Measurements from ENCODE around the gene ATP8B1.

DNA sequence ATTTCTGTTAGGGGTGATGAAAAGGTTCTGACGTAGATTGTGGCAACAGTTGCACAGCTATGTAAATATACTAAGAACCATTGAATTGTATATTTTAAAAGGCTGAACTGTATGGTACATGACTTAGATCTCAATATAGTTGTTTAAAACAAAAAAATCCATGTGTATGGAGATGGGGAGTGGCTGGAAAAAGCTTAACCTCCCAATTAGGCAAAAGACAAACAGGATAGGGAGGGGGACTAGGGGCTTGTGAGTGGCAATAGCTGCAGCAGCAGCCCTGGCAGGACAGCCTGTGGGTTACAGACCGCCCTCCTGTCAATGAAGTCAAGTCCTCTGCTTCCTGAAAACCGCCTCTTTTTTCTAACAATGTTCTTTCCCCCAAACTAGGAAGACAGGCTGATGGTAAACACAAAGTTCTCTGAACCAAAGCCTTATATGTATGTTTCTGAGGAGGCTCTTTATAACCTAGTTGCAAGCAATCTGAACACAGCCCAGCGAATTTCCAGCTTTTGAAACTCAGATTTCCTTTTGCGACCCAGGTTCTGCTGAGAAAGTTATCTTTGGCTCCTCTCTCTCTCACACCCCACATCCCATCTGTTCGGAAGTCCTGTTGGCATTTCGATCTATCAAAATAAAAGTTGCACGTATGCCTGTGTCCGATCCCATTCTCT, 10.3 kb downstream of the ATP8B1 start:
- TF ChIP-seq POLR2A (IDR thresholded peaks at IDR 0.05) (peak in 1 of 2 donors; percentile 14), POLR2AphosphoS5 (IDR thresholded peaks at IDR 0.05) (peak in 1 of 4 donors; percentile 61)
- TF ChIP-seq, protein P1, sequence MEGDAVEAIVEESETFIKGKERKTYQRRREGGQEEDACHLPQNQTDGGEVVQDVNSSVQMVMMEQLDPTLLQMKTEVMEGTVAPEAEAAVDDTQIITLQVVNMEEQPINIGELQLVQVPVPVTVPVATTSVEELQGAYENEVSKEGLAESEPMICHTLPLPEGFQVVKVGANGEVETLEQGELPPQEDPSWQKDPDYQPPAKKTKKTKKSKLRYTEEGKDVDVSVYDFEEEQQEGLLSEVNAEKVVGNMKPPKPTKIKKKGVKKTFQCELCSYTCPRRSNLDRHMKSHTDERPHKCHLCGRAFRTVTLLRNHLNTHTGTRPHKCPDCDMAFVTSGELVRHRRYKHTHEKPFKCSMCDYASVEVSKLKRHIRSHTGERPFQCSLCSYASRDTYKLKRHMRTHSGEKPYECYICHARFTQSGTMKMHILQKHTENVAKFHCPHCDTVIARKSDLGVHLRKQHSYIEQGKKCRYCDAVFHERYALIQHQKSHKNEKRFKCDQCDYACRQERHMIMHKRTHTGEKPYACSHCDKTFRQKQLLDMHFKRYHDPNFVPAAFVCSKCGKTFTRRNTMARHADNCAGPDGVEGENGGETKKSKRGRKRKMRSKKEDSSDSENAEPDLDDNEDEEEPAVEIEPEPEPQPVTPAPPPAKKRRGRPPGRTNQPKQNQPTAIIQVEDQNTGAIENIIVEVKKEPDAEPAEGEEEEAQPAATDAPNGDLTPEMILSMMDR (IDR thresholded peaks at IDR 0.05) = no peak
